Neutrophil (primary cell): Measurements from ENCODE around the gene KDM5B.

Experiments used
- H3K27ac ChIP-seq: fragments of 200-600 bp; sonication (generic); 2 replicates; pipeline ENCODE4 v1.5.1; 2016; ENCODE audit warnings: mild to moderate bottlenecking, moderate library complexity
- H3K27me3 ChIP-seq: fragments of 200-600 bp; sonication (generic); 2 replicates; pipeline ENCODE4 v1.6.0; 2016; ENCODE audit warnings: mild to moderate bottlenecking
- H3K36me3 ChIP-seq: fragments of 200-600 bp; sonication (generic); 2 replicates; pipeline ENCODE4 v1.5.1; 2017
- H3K4me1 ChIP-seq, 2 experiments: fragments of 200-600 bp in 1 of 2; sonication (generic) in 1 of 2; 1 replicate in 1 of 2; 2 replicates in 1 of 2; pipeline versions ENCODE4 v1.5.1 to v1.6.1; 2013 to 2016; ENCODE audit warnings: low read depth in 1 of 2, low read length in 1 of 2, mild to moderate bottlenecking in 1 of 2, moderate library complexity in 1 of 2; ENCODE audit not compliant: control insufficient read depth in 1 of 2, insufficient read depth in 1 of 2
- H3K4me3 ChIP-seq, 2 experiments: fragments of 200-600 bp in 1 of 2; sonication (generic) in 1 of 2; 1 replicate in 1 of 2; 2 replicates in 1 of 2; pipeline ENCODE4 v1.5.1; 2013 to 2016; ENCODE audit warnings: low read depth in 1 of 2, low read length in 1 of 2, mild to moderate bottlenecking in 1 of 2, moderate library complexity in 1 of 2
- H3K9me3 ChIP-seq: fragments of 200-600 bp; sonication (generic); 2 replicates; pipeline ENCODE4 v1.5.1; 2016
- CTCF ChIP-seq: fragments of 200-600 bp; sonication (generic); IDR thresholded peaks from 2 replicates; pipeline ENCODE4 v1.5.1; 2016; ENCODE audit warnings: antibody characterized with exemption

KDM5B gene

GRCh38 chr1:202713110-202713509 is 95.1 kb downstream of the KDM5B start:
- Histone ChIP-seq H3K27ac (no peak overlapping the region), H3K36me3 (no peaks in the 10 kb centered on the region), H3K4me3 (no peak overlapping the region), H3K27me3 (peaks cover 100% of the 10 kb centered on the region), H3K4me1 (peaks cover 0 to 3% of the 10 kb centered on the region in 2 experiments), H3K9me3 (no peaks in the 10 kb centered on the region)
- TF ChIP-seq CTCF = no peak

GRCh38 chr1:202711949-202712635 is 96.1 kb downstream of the KDM5B start:
- Histone ChIP-seq H3K36me3 (no peaks in the 10 kb centered on the region), H3K4me3 (no peak overlapping the region), H3K4me1 (peaks cover 0 to 3% of the 10 kb centered on the region in 2 experiments), H3K27me3 (peaks cover 100% of the 10 kb centered on the region), H3K27ac (no peak overlapping the region), H3K9me3 (no peaks in the 10 kb centered on the region)
- TF ChIP-seq CTCF = no peak

- Histone ChIP-seq H3K9me3 (no peaks in the 10 kb centered on the region), H3K4me1 (peaks cover 0 to 3% of the 10 kb centered on the region in 2 experiments), H3K36me3 (no peaks in the 10 kb centered on the region), H3K27ac (no peak within 1 kb of the TSS), H3K4me3 (no peak within 1 kb of the TSS), H3K27me3 (peaks cover 100% of the 10 kb centered on the region)
- no peak for TF ChIP-seq CTCF
Measured at GRCh38 chr1:202710070-202711045, 97.9 kb downstream of the KDM5B start, which contains the start of gene SYT2. Gene SYT2 (minus strand): TSS chr1:202710454. CDS start chr1:202605772, 104,682 bp downstream.

GRCh38 chr1:202709276-202710041 is 98.8 kb downstream of the KDM5B start:
- no peak for TF ChIP-seq CTCF

More at GRCh38 chr1:202709276-202710041, 98.8 kb downstream of the KDM5B start:
- peaks cover 100% of the 10 kb centered on the region for H3K27me3 ChIP-seq
- H3K36me3 ChIP-seq = no peaks in the 10 kb centered on the region
- H3K27ac ChIP-seq = no peak overlapping the region
- H3K4me1 ChIP-seq = peaks cover 0 to 3% of the 10 kb centered on the region in 2 experiments
- no peak overlapping the region for H3K4me3 ChIP-seq
- no peaks in the 10 kb centered on the region for H3K9me3 ChIP-seq
